ENCODE data around the gene TGM4.

TGM4 gene

GRCh38 chr3:44880284-44880683, 5.9 kb downstream of the TGM4 start:
- DNase-seq (ENCODE audit: low spot score) = no peak

- no peak for DNase-seq (ENCODE audit: low spot score)
These were observed 9.0 kb downstream of the TGM4 start for GRCh38 chr3:44883213-44883955.

- peak; percentile 64 for DNase-seq (ENCODE audit: low spot score)
These were observed 9.6 kb downstream of the TGM4 start for GRCh38 chr3:44883999-44884431.

- DNase-seq (ENCODE audit: low spot score) = peak; percentile 92
These were observed 11.2 kb downstream of the TGM4 start for GRCh38 chr3:44885618-44886017.

GRCh38 chr3:44886561-44886960, 12.2 kb downstream of the TGM4 start:
- DNase-seq (ENCODE audit: low spot score) = no peak

- no peak for DNase-seq (ENCODE audit: low spot score)
These were observed 12.7 kb downstream of the TGM4 start for GRCh38 chr3:44887101-44887500.

GRCh38 chr3:44890258-44890657, 15.8 kb downstream of the TGM4 start:
- no peak for DNase-seq (ENCODE audit: low spot score)

GRCh38 chr3:44890852-44891251, 16.4 kb downstream of the TGM4 start:
- no peak for DNase-seq (ENCODE audit: low spot score)

GRCh38 chr3:44892689-44893088, 18.3 kb downstream of the TGM4 start:
- DNase-seq (ENCODE audit: low spot score) = no peak

- DNase-seq (ENCODE audit: low spot score) = no peak
These were observed 18.7 kb downstream of the TGM4 start for GRCh38 chr3:44893097-44893496.

GRCh38 chr3:44894485-44894884, 20.1 kb downstream of the TGM4 start:
- no peak for DNase-seq (ENCODE audit: low spot score)

- no peak for DNase-seq (ENCODE audit: low spot score)
These were observed 22.0 kb downstream of the TGM4 start for GRCh38 chr3:44896440-44896839.

GRCh38 chr3:44899683-44900367, 25.4 kb downstream of the TGM4 start:
- no peak for DNase-seq (ENCODE audit: low spot score)

- no peak for DNase-seq (ENCODE audit: low spot score)
These were observed 28.2 kb downstream of the TGM4 start for GRCh38 chr3:44902628-44903027.

GRCh38 chr3:44903314-44903713, 28.9 kb downstream of the TGM4 start:
- DNase-seq (ENCODE audit: low spot score) = no peak

GRCh38 chr3:44903751-44904150, 29.3 kb downstream of the TGM4 start:
- DNase-seq (ENCODE audit: low spot score) = no peak

- no peak for DNase-seq (ENCODE audit: low spot score)
These were observed 31.2 kb downstream of the TGM4 start for GRCh38 chr3:44905446-44906157.

- no peak for DNase-seq (ENCODE audit: low spot score)
These were observed 32.6 kb downstream of the TGM4 start for GRCh38 chr3:44906997-44907396.

GRCh38 chr3:44907612-44908011, 33.2 kb downstream of the TGM4 start:
- no peak for DNase-seq (ENCODE audit: low spot score)

GRCh38 chr3:44909063-44909462, 34.7 kb downstream of the TGM4 start:
- DNase-seq (ENCODE audit: low spot score) = no peak

- DNase-seq (ENCODE audit: low spot score) = no peak
These were observed 36.3 kb downstream of the TGM4 start for GRCh38 chr3:44910693-44911092.

- DNase-seq (ENCODE audit: low spot score) = peak; percentile 73
These were observed 39.6 kb downstream of the TGM4 start for GRCh38 chr3:44913868-44914468.

- peak; percentile 38 for DNase-seq (ENCODE audit: low spot score)
These were observed 40.5 kb downstream of the TGM4 start for GRCh38 chr3:44914936-44915335.

Data from RKO (cell line).